ENCODE measurements around the gene CRTAP.
A peak's percentile ranks its signal among the peaks of the same experiment; 100 is the strongest.
"Not testable (repeated sequence)": the region's sequence is repeated elsewhere in the genome, so short reads cannot be mapped to it uniquely, and the experiment has no call there.

The CRTAP gene

GRCh38 chr3:33141006-33141405 is 27.2 kb downstream of the CRTAP start:
- no peak for DNase-seq (ENCODE audit: low read depth)

- no peak for DNase-seq (ENCODE audit: low read depth)
Observed at GRCh38 chr3:33144433-33144832, 30.6 kb downstream of the CRTAP start.

DNA sequence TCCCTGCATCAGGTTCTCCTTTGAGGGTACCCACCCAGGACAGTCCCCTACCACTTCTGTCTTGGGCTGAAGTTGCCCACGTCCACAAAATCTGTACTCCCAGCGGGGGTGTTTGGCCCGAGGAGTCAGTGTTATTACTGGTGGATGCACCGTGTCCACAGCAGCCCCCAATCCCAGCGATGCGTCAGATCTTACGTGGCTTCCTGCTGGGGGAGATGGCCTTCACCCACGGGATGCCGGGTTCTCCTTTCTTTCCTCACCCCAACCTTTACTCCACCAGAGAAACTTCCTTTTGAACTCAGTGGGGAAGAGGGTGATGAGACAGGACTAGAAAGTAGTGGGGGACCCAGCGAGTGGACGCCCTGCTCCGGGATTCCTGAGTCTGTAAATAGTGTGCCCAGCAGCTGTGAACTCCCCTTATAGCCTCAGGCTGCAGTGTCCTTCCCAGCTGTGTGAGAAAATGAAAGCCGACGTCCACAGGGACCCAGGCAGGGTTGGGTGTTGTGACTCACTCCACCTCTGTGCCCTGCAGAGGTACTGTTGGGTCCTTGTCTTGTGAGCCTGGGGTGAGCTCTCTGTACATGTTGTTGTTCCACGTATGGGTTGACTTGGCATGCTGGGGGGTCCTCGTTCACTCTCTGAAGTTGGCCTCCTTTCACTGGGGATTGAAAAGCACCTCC is 31.5 kb downstream of the CRTAP start:
- no peak for DNase-seq (ENCODE audit: low read depth)

DNA sequence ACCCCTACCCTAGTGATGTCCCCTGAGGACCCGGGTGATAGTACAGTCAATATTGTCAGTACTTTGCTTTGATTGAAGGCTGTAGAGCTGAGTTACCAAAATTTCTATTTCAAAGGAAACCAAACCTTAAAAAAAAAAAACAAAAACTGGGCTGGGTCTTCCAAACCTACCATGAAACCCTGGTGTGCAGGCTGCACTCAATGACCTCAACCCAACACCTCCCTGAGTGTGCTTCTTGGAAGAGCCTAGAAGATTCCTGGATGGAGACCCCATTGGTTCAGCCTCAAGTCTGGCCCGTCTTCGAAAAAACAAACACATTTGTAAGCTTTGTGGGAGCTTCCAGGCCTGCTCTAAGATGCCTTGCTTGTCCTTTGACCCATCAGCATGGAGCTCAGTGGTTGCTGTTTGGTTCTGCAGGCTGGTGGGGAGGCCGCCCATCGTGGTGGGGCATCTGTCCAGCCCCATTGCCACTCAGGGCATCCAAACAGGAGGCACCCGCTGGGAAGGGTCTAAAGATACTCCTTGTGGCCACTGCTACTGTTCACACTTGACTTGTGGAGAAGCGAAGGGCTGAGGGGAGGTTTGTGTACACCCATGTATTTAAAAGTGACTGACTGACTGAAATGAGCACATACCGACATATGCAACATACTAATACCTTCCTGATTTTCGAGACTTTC is 32.2 kb downstream of the CRTAP start:
- no peak for DNase-seq (ENCODE audit: low read depth)

DNA sequence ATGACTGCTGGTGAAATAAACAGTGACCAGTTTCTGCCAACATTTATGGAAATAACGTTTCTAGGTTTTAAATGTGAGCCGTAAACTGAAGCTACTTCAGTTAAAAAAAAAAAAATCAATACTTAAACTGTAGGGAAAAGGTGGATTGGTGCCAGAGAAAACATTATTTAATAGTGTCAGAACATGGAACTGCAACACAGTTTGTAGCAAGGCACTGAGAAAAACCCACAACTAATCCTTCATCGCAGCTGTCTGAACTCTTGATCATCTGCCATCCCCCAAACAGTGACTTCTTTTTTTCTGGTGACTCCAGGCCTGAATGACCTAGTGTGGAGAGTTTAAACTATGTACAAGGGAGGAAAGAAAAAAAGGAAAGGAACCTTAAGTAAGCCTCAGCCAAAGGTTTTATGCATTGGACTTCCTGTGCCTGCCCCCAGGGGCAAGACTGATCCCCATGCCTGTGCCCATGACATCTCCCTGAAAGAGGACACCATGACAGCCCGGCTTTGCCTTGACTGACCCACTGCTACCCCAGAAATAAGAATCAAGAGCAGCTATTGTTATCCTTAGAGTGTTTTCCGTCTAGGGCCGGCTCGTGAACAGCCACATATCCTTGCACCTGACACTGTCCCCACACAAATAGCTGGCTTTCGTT is 33.1 kb downstream of the CRTAP start:
- DNase-seq (ENCODE audit: low read depth) = peak; percentile 45

DNA sequence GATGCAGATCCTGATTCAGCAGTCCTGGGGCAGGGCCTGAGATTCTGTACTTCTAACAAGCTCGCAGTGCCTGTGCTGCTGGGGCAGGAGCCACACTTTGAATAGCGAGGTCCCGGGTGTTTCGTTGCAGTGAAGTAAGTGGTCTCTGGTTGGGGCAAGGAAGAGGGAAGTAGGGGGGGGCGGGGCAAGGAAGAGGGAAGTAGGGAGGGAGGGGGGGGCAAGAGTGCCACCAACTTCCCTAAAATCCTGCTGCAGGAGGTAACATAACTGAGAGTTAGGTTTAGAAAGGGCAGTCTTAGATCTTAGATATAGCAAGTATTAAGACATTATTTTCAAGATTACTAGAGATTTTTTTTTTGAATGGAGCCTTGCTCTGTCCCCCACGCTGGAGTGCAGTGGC is 35.5 kb downstream of the CRTAP start:
- DNase-seq (ENCODE audit: low read depth) = no peak

- DNase-seq (ENCODE audit: low read depth) = no peak
Observed at GRCh38 chr3:33152363-33153360, 38.8 kb downstream of the CRTAP start.

- DNase-seq (ENCODE audit: low read depth) = no peak
Observed at GRCh38 chr3:33153782-33154181, 40.0 kb downstream of the CRTAP start.

DNA sequence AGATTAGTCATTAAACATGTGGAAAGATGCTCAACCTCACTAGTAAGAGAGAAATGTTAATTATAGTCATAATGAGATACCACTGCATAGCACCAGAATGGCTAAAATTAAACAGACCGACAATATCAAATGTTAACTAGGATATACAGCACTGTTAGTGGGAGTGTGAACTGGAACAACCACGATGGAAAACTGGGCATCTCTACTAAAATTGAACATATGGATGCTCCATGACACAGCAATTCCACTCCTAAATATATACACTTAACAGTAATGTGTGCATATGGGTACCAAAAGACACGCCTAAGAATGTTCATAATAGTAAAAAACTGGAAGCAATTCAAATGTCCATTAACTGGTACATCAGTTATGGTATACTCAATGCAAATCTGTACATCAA is 41.5 kb downstream of the CRTAP start:
- DNase-seq (ENCODE audit: low read depth) = no peak

DNA sequence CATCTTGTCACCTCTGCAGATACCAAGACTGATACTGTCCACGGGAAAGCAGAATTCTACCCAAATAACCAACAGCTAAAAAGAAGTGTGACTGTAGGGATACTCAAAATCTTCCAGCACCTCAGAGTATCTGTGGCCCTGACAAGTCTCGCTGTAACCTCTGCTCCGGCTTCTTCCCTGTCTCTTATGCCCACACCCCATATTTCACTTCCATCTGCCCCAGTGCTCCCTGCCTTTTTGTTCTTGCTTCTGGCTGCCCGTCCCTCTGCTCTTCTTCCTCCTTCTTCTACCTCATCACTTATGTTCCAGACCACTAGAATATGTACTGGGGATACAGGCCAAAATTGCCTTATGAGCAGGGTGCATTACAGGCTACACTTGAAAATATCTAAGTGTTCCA is 45.4 kb downstream of the CRTAP start:
- DNase-seq (ENCODE audit: low read depth) = no peak

GRCh38 chr3:33159981-33160380 is 46.2 kb downstream of the CRTAP start:
- DNase-seq (ENCODE audit: low read depth) = no peak

GRCh38 chr3:33162621-33163020 is 48.8 kb downstream of the CRTAP start:
- not testable (repeated sequence) for DNase-seq (ENCODE audit: low read depth)

DNA sequence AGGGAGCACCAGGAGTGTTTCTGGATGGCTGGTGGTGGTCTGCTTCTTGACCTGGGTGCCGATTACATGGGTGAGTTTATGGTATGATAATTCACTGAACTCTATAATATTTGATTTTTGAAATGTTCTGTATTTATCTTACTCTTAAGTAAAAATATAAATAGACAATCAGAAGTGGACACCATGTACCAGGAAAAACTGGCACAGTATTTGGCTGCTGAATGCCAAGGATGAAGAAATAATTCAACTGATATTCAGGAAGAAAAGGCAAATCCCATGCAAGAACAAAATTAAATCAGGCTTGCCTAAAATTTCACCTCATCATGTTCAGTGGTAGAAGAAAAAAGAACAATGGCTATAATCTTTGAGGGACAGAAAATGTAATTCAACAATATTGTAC is 51.6 kb downstream of the CRTAP start:
- no peak for DNase-seq (ENCODE audit: low read depth)

DNA sequence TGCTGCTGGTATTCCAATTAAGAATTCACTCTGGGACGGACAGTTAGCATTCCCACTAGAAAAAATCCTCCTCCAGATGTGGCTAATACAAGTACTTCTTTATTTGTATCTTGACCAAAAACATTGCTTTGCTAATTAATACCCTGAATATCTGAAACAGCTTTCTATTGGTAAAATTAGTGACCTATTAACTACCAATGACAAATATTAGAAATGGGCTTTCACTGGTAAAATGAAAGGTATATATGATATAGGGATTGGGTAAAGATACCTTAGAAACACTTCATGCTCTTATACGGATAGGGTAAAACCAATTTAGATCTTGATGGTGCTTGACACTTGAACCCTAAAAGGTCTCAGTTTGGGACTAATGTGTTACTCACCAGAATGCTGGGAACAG is 52.3 kb downstream of the CRTAP start:
- DNase-seq (ENCODE audit: low read depth) = no peak

DNA sequence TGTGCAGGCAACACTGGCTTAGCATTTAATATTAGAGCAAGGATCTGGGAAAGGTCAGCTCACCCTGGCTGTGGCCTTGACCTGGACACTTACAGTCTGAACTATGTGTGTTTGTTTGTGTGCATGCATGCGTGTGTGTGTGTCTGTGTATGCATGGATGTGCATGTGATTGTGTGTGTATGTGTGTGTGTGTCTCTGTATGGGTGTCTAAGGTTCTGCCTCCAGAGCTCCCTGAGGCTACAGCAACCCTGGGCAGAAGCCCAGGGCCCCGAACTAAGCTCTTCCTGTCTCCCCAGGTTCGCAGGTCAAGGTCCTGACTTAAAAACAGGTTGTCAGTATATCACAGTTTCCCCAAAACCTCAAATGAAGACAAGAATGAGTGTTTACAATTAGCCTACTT is 53.5 kb downstream of the CRTAP start:
- no peak for DNase-seq (ENCODE audit: low read depth)

- DNase-seq (ENCODE audit: low read depth) = no peak
Observed at GRCh38 chr3:33167716-33168336, 54.0 kb downstream of the CRTAP start.

GRCh38 chr3:33170531-33170930 is 56.7 kb downstream of the CRTAP start:
- DNase-seq (ENCODE audit: low read depth) = no peak

DNA sequence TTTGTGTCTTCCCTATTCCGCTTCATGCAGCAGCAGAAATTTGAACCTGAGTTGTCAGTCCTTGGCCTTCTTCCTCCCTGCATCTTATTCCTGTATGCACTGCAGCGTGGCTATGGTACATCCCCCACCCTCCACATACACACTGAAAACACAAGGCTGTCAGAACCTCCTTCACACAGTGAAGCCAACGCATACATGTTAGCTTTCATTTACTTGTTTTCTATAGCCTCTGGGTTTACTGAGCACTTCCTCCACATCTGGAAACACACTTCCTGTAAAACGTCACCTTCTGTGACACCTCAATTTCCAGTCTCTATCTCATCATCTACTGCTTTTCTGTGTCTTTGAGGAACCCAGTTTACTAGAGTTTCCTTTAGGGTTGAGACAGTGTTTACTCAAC is 57.8 kb downstream of the CRTAP start:
- no peak for DNase-seq (ENCODE audit: low read depth)

GRCh38 chr3:33173103-33173502 is 59.3 kb downstream of the CRTAP start:
- DNase-seq (ENCODE audit: low read depth) = no peak

GRCh38 chr3:33173672-33174071 is 59.9 kb downstream of the CRTAP start:
- DNase-seq (ENCODE audit: low read depth) = no peak

GRCh38 chr3:33174095-33174494 is 60.3 kb downstream of the CRTAP start:
- DNase-seq (ENCODE audit: low read depth) = no peak

All from HS-27A (cell line).